HS-27A (cell line): ENCODE measurements around the gene HAP1.
"Not testable (repeated sequence)": the region's sequence is repeated elsewhere in the genome, so short reads cannot be mapped to it uniquely, and the experiment has no call there.

Experiments used
- DNase-seq: peaks from one replicate; pipeline ENCODE4 v3.0.0-alpha.2; 2012; ENCODE audit warnings: low read depth, missing footprints

HAP1 gene

GRCh38 chr17:41723801-41724475 lies 10.5 kb downstream of the HAP1 start:
- DNase-seq: no peak

- DNase-seq: no peak
These were observed 12.2 kb downstream of the HAP1 start for GRCh38 chr17:41722231-41722630.

- DNase-seq: no peak
These were observed 16.2 kb downstream of the HAP1 start for GRCh38 chr17:41718287-41718645.

- DNase-seq: no peak
These were observed 16.8 kb downstream of the HAP1 start for GRCh38 chr17:41717408-41718286.

GRCh38 chr17:41711669-41712400 lies 22.6 kb downstream of the HAP1 start, which contains the start of gene GAST:
TSS of gene GAST (plus strand) at chr17:41712331. CDS start at chr17:41715437, 3,106 bp downstream.
- no peak for DNase-seq

- DNase-seq: no peak
These were observed 23.9 kb downstream of the HAP1 start for GRCh38 chr17:41710472-41711090.

GRCh38 chr17:41707803-41708669 lies 26.4 kb downstream of the HAP1 start:
- DNase-seq: no peak

- no peak for DNase-seq
These were observed 29.0 kb downstream of the HAP1 start for GRCh38 chr17:41705271-41705991.

- no peak for DNase-seq
These were observed 31.7 kb downstream of the HAP1 start for GRCh38 chr17:41702712-41703111.

GRCh38 chr17:41700843-41701242 lies 33.6 kb downstream of the HAP1 start:
- not testable (repeated sequence) for DNase-seq

GRCh38 chr17:41697122-41697962 lies 37.1 kb downstream of the HAP1 start:
- no peak for DNase-seq

GRCh38 chr17:41695954-41696757 lies 38.3 kb downstream of the HAP1 start:
- no peak for DNase-seq

- DNase-seq: no peak
These were observed 39.2 kb downstream of the HAP1 start for GRCh38 chr17:41695134-41695661.

- no peak for DNase-seq
These were observed 41.5 kb downstream of the HAP1 start for GRCh38 chr17:41692722-41693521.

GRCh38 chr17:41691031-41691777 lies 43.2 kb downstream of the HAP1 start:
- DNase-seq: no peak

- no peak for DNase-seq
These were observed 43.9 kb downstream of the HAP1 start for GRCh38 chr17:41690497-41690896.
